Retina (tissue), 1 donor: ENCODE data around the gene RELN.

Source experiments
- DNase-seq: peaks from one replicate; pipeline ENCODE4 v3.0.0-alpha.2; 2016

RELN gene

DNA sequence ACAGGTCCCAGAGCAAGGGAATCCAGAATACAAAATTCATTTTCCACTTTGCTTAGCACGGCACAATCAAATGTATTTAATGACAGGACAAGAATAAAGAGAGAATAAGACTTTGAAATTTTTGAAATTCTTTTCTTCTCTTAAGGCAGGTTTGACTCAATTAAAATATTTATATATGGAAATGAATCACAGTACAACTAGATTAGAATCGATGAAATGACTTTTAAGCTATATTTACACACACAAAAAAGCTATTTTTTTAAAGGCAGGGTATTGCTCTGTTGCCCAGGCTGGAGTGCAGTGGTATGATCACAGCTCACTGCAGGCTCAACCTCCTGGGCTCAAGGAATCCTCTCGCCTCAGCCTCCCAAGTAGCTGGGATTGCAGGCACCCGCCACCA is 278.0 kb downstream of the RELN start:
- DNase-seq, result no peak

DNA sequence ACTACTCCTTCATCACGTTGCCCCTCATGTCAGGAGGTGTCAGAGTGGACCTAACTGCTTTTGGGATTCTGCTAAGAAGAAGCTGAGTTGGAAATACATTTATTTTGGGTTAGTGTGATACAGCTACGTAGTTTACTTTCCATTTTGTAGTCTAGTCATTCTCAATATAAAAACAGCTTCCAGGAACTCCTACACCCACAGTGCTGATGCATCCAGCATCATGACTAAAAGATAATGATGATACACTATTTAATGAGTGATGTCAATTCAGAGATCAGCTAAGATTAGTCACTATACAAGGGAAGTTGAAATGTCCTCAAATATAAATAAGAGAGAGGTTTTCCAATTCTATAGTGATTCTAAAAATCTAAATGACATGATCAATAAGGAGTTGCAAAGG is 279.2 kb downstream of the RELN start:
- no peak for DNase-seq

DNA sequence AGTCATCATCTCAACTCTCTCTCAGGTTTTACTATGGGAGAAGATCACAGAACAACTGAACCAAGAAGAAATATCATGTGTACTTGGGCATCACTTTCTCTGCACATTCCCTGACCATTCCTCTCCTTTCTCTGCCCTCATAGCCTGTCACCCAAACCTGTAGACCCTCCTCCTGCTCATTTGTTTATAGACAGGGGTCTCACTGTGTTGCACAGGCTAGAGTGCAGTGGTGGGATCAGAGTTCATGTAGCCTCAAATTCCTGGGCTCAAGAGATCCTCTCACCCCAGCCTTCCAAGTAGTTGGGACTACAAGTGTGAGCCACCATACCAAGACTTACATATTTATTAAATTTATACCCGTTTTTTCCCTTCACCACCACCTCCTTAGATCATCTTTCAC is 282.7 kb downstream of the RELN start:
- DNase-seq, result no peak

DNA sequence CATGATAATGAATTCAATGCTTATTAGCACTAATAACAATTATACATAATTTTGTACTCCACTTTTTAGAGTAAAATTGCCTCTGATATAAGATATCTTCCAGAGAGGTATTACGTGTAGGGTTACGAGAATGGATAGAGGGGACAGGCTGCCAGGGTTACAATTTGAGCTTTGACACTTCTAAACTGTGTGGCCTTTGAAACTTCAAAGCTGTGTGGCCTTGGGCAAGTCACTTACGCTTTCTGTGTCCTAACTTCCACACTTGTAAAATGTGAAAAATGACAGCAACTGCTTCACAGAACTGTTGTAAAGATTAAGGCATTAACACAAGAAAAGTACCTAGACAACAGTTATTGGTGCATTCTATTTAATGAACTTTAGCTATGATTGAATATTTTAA is 283.9 kb downstream of the RELN start:
- no peak for DNase-seq

DNA sequence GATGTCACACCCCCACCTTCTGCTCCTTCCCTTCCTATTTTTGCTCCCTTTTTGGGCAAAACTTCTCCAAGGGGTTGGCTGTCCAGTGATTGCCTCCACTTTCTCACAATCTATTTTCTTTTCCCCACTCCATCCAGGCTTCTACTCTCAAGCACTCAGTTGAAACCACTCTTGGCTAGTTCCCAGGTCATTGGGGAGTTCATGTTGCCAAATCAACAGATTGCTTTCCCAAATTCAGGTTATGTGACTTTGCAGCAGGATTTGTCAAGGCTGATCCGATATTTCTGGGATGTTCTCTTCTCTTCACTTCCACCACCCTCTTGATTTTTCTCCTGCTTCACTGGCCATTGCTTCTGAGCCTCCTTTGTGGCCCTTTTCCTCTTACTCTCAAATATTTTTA is 284.8 kb downstream of the RELN start:
- DNase-seq, result no peak

DNA sequence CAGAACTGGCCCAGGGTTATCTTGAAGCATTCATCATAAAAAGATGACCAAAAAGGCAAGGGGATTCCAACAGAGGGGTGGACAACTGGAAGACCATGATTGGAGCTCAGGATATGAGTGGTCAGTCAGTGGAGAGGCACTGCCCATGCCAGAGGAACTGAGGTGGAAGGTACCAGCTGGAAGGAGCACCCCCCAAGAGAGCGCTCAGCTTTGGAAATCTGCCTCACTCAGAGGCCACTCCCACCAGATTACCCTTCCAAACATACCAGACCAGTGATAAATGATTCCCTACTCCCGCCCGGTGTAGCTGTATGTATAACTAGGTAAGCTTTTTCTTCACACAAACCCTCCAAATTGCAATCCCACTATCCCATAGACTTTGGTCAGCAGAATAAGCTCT is 286.5 kb downstream of the RELN start:
- DNase-seq, result no peak

DNA sequence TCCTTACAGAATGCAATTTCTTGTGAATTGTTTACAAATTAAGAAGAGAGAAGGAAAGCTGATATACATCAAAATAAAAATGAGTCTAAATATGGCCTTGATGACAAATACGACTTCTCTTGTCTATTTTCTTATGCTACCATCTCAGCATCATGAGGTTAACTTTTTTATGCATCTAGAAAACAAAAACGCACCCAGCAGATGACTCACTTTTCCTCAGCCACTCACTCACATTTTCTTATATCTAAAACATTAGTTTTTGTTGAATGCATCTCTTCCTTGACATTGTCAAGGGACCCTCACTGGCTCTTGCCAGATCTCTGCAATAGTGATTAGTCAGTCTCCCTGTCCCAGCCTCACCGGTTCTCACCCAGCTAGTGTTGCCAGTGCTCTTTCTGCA is 287.0 kb downstream of the RELN start:
- DNase-seq, result no peak

DNA sequence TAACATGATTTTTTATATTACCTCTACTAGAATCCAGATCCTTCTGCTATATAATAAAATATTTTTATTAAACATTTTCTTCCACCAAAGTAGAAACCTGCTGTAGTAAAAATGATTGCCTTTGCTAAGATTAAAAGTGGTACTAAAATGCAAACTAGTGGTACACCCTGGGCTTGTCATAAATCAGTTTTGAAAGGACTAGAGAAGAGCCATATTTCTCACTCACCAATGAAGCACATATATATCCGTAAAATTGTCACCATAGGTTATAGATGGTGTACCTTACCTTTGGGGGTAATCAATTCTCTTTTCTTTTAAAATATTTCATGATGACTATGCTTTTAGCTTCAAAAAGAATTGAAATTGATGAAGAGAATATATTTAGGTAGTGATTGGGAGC is 290.4 kb downstream of the RELN start:
- no peak for DNase-seq

DNA sequence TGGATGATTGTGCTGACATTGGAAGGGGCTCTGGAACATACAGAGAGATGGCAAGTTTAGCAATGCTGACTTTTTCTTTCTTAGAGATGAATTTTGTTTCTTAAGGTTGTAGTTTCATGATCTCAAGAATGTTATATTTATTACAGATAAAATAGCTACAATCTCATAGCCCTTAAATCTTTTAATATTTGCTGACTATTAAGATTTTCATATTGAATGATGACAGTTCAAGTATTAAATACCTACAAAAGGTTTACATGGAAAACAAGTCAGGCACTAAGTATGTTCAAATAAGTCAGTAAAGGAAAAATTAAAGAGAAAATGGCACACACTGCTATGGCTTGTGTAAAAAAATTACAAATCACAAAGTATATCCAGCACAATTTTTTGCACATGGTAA is 291.4 kb downstream of the RELN start:
- DNase-seq, result no peak

DNA sequence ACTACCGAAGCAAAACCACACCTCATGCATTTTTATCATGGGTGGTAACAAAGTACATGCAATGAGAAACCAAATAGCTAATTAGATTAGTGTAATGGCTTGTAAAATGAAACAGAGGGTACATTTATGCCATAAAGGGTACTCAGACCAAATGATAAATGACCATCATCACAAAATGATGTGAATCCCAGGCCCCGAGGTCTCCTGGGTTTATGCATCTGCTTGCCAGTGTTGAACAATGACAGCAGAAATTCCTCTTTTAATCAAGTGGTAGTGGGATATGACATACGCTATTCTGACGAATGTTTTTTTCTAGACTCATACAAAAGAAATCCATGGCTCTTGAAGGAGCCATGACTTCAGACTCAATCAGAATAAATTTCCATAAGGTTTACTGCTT is 293.9 kb downstream of the RELN start:
- DNase-seq, result no peak

DNA sequence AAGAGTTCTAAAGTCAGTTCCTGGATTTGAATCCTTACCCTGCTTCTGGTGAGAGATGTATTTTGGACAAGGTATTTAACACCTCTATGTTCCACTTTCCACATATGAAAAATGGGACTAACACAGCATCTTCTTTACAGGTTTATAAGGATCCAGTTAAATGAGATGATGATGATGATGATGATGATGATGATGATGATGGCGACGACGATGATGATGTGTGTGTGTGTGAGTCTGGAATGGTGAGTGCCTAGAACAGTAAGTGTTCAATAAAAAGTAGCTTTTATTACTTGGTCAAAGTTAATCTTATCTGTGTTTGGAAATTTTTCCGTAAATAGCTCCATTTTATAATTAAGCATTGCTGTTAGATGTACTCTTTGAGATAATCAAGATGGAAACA is 295.2 kb downstream of the RELN start:
- DNase-seq, result no peak

DNA sequence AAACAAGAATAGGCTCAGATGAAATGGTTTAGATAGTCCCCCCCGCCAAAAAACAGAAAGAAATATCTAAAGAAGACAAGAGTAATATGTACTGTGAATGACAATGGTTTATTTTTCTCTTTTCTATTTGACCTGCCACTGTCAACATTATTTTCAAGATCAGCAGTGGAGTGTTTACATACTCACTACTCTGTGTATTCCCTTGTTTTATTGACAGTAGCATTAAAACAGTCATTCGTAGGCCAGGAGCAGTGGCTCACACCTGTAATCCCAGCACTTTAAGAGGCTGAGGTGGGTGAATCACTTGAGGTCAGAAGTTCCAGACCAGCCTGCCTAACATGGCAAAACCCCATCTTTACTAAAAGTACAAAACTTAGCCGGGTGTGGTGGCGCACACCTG is 298.2 kb downstream of the RELN start:
- DNase-seq, result no peak

DNA sequence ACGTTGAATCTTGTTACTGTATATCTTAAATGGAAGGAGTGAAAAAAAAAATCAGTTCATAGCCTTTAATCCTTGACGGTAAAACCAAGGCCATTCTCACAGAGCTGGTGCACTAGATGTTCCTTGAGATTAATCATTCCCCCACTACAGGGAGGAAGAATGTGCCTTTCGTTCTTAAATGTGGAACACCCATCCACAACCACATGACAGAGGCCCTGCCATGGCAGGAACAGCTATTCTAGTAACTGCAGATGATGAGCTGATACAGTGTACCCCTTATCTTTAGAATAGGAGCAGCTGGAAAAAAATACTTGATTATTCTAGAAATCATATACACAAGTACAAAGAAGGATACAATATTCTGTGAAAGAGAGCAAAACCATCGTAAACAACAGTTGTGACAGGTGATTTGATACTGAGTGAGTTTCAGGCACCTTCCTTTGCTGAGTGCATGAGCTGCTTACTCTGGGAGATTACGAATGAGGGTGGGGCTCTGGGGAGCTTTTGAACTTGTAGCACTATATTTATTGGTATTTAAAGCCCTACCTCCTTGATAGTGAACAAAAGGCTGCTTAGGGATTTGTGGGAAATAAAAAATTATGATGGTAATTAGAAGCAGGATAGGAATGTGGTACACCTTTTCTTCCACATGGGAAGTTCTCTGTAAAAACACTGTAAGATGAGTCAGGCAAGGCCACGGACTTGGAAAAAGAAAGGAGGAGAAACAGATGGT is 299.1 kb downstream of the RELN start:
- no peak for DNase-seq

DNA sequence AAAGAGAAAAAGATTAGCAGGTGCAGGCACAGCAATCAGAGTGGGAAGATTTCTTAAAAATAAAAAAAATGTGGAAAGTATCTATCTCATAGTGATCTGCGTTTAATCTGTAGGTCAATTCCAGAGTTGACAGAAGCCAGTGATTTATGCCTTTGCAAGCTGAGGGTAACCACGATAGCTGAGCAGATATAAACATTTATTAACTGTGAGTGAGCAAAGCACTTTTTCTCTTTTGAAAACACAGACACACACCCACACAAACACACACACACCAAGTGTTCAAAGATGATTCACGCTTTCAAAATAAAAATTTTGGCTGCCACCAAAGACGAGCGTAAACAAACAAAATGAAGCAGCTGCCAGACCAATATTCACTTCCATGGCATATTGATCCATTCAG is 300.2 kb downstream of the RELN start:
- DNase-seq, result no peak

DNA sequence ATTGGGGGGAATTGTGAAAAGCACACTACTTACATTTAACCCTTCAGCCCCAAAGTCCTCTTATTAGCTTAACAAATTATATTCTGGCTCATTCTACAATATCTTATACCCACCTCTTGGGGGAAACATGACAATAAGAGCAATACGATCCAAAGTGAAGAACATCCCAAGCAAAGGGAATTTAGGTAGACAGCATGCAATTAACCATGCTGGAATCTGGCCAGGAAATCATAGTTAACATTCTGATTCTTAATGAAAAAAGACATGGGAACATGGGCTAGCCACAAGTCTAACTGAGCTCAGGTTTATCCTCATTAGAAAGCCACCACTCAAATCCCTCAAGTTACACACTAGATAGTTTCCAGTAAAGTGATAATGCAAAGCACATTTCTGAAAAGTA is 301.5 kb downstream of the RELN start:
- no peak for DNase-seq

DNA sequence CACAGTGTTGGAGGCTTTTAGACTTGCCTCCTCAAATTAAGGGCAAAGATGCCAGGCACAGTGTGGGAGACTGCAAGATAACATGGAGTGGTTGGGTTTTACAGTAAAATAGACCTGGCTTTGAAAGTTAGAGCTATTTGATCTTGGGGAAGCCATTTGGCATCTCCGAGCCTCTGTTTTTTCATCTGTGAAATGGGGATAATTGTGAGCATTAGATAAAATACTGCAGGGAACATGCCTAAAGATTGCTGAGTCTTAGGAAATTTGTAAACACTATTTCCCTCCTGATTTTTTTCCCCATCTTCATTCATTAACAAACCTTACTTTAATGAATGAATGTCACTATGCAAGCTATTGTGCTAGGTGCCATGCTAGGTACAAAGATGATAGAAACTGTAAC is 302.2 kb downstream of the RELN start:
- DNase-seq, result peak; percentile 50

DNA sequence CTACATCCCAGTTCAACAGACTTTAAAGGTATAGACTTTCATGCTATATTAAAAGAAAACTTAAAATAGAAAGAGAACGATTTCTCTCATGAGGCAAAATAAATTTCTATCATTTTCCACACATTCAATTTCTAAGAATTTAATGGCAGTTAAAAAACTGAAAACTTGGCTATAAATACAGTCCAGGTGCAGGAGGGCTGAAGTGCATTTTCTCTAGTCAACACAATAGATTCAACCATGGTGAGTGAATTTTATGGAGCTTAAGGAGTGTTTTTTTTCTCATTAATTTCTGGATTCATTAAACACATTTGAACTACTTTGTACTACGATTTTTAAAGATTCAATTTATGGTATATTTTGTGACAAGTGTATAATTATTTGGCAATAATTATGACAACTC is 302.7 kb downstream of the RELN start:
- DNase-seq, result no peak

DNA sequence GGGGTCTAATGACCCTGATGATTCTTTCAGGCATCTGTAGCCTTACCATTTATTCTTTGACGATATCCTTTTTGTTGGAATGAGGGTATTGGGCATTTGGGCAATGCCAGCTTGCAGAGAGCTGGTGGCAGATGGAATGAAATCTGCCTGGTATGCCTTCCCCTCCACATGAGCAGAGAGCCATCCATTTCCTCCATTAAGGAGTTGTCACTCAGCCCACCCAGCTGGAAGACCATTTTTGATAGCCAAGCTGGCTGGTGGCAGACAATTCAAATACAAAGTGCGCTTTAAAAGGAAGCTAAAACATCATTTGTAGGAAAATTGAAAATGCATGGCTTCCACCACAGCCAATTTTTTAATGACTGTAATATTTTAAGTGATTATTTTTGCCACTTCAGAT is 303.4 kb downstream of the RELN start:
- DNase-seq, result peak; percentile 84

DNA sequence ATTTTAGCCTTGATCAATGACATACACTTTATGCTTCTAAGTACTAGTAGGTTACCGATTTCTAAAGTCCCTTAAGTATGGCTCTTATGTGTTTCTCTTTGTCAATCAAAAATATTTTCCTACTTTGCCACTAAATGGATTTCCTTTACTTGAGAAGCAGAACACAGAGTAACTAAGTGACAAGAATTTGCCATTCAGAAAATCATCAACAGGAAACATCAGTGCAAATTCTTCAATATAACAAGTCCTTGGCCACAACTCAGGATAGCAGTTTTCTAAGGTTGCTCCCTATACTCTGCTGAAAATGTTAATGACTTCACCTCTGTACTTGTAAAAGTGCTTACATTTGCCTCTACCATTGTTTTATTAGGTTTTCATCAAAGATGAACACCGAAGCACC is 303.8 kb downstream of the RELN start:
- DNase-seq, result no peak

DNA sequence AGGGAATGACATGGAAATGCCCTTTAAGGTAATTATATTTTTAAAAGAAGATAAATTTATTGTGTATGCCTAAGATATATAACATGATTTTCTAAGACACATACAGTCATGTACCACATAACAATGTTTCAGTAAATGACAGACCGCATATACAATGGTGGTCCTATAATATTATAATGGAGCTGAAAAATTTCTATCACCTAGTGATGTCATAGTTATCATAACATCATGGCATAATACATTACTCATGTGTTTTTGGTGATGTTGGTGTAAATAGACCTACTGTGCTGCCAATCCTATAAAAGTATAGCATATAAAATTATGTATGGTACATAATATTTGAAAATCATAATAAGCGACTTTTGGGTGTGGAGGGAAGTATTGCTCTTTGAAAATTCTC is 306.1 kb downstream of the RELN start:
- no peak for DNase-seq

DNA sequence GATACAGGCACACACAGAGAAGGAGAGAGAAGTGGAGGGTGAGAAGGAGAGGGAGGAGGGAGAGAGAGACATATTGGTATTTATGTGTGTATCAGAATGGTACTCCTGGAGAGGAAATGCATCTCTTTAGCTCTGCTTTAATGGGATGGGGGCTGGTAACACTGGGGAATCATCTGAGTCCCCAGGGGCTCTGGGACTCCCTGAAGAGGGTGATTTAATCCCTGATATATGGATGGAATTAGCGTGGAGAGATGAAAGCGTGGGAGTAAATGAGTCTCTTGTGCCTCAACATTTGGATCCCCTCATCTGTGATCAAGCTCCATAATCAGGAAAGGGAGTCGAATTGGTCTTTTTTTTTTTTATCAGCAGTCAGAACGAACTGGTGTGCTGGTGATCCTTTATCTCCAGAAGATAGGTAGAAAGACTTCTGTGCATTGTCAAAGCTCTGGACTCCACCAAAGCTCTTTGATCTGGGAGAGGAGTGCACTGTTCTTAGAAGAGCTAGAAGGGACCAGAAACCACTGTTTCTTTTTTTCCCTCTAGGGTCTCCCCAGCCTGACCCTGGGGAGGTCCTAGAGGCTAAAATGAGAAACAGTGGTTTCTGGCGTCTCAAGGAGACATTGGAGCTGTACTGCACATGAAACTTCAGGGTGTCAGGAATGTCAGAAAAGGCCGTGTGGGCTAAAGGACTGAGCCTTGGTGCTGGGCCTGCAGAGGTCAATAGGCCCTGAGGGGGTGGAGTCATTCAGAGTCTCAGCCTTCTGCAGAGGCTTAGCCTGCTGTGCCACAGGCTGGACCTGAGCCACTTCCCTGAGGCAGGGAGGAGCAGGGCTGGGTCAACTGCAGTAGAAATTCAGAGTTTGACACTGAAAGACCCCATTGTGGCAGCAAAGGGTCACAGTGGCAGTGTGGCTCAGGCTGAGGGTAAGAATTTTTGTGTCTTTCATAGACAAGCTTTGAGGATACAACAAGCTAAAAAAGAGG is 309.0 kb downstream of the RELN start:
- no peak for DNase-seq

DNA sequence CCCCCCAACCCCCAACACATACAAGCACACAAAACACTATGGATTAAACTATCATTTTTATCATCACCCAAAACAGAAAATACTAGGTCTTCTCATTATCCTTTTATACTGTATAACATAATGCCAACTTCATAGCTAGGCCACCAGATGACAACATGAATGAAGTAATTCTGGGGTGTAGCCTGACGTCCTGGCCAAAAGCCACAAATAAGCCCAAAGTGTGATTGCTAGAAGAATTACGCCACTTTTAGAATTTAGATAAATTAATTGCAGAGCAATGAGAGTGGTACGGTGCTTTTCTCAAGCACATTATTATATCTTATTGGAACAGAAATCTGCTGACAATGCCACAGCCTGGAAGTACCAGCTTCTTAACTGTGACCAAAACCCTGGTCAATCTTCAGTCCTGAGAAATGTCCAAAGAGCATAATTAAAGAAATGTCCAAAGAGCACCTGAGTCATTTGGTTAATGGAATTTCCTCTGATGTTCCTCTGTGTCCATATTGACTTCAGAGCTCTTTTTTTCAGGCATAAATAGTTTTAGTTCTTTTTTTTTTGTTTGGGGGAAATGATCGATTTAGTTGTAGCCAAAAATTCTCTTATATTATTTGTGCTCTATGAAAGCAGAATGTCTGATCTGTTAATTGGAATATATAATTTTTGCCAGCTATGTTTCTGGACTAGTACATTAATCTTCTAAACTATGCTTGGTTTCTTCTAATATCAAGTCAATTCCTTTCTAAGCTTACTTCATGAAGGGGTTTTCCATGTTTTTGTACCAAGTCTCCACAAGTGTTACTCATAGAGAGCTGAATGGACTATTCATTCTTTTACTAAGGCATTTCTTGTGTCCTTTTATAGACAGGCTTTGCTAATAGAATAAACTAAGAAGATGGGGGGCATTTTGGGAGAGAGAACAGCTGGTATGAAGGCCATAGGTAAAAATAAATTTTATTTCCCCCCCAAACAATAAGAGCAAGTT is 310.0 kb downstream of the RELN start:
- DNase-seq, result no peak
